ENCODE results near the gene WFDC2. TPM values are rescaled to one million over a fixed set of nuclear protein-coding genes. Genes with fewer than 3 reads are reported as not detected.

Gene WFDC2

DNA sequence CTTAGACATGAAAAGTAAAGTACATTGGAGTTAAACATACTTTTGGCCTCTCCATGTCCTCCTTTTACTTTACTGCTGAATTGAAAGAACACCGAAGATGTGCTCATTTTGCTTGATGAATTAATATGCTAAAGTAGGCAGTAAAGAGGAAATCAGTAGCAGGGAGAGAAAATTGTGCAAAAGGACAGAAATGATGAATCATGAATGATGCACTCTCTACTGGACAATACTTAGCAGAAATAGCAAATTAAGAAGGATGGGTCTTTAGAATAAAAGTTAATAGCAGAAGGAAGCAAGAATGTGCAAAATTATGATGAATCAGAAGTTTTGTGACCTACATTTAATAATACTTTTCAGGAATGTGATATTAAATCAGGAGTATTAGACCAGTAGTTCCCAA is 54.3 kb downstream of the WFDC2 start:
- Histone ChIP-seq H3K4me3 (ENCODE audit: insufficient read depth in 1 of 2, low read depth in 1 of 2, low read length in 2 of 2) (no peak overlapping the region), H3K9ac (ENCODE audit: low read length) (no peak overlapping the region), H3K23ac (ENCODE audit: low read length in 2 of 2) (no peak overlapping the region), H4K8ac (ENCODE audit: low read length) (no peak overlapping the region), H2BK15ac (ENCODE audit: low read depth, poor library complexity, severe bottlenecking) (no peak overlapping the region), H3K27ac (ENCODE audit: low read length, poor library complexity, severe bottlenecking) (no peak overlapping the region), H2AFZ (ENCODE audit: low read depth, low read length) (no peak overlapping the region), H3K18ac (ENCODE audit: low read depth in 1 of 2, low read length in 2 of 2) (no peak overlapping the region), H4K91ac (ENCODE audit: low read length) (no peak overlapping the region), H2AK5ac (ENCODE audit: low read length, severe bottlenecking) (no peak overlapping the region), H3K79me1 (replicated peaks; ENCODE audit: low read length, poor library complexity, severe bottlenecking) (no peaks in the 10 kb centered on the region), H2BK5ac (ENCODE audit: low read depth, low read length, poor library complexity, severe bottlenecking) (no peak overlapping the region), H3K4me1 (ENCODE audit: control insufficient read depth, insufficient read depth, low read depth, low read length) (no peaks in the 10 kb centered on the region), H2BK120ac (ENCODE audit: low read depth, low read length) (no peak overlapping the region), H3K9me3 (ENCODE audit: control insufficient read depth, low read length) (no peaks in the 10 kb centered on the region), H3K36me3 (ENCODE audit: control insufficient read depth in 1 of 2, insufficient read depth in 2 of 2, low read depth in 1 of 2, low read length in 2 of 2) (no peaks in the 10 kb centered on the region), H3K4me2 (ENCODE audit: low read length, poor library complexity, severe bottlenecking) (no peak overlapping the region), H2BK12ac (ENCODE audit: low read length in 2 of 2) (no peak overlapping the region), H3K4ac (ENCODE audit: low read depth in 1 of 2, low read length in 2 of 2) (no peak overlapping the region), H3K27me3 (ENCODE audit: control insufficient read depth in 1 of 2, insufficient read depth in 1 of 2, low read length in 2 of 2) (peaks cover 22 to 32% of the 10 kb centered on the region in 2 experiments), H3K14ac (ENCODE audit: low read length in 2 of 2) (no peak overlapping the region)
- 42% methylated on average over 1 of the region's 1 CpG for WGBS
- no peak for DNase-seq

DNA sequence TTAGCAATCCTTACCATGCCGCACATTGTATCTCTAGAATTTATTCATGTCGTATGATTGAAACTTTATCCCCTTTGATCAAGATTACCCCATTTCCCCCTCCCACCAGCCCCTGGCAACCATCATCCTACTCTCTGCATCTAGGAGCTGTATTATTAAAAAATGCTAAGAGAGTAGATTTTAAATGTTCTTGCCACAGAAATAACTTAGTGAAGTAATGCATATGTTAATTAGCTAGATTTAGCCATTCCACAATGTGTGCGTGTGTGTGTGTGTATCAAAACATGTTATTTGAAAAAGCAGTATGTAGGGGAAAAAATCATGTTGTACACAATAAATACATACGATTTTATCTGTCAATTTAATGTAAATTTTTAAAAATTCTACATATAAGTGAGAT is 57.7 kb downstream of the WFDC2 start:
- H3K4me1 ChIP-seq (ENCODE audit: control insufficient read depth, insufficient read depth, low read depth, low read length), result no peaks in the 10 kb centered on the region
- H3K4ac ChIP-seq (ENCODE audit: low read depth in 1 of 2, low read length in 2 of 2), result no peak overlapping the region
- H4K91ac ChIP-seq (ENCODE audit: low read length), result no peak overlapping the region
- DNase-seq, result no peak
- H2BK15ac ChIP-seq (ENCODE audit: low read depth, poor library complexity, severe bottlenecking), result no peak overlapping the region
- H3K36me3 ChIP-seq (ENCODE audit: control insufficient read depth in 1 of 2, insufficient read depth in 2 of 2, low read depth in 1 of 2, low read length in 2 of 2), result no peaks in the 10 kb centered on the region
- no peak overlapping the region for H2BK120ac ChIP-seq (ENCODE audit: low read depth, low read length)
- H2BK12ac ChIP-seq (ENCODE audit: low read length in 2 of 2), result no peak overlapping the region
- no peak overlapping the region for H3K27ac ChIP-seq (ENCODE audit: low read length, poor library complexity, severe bottlenecking)
- no peaks in the 10 kb centered on the region for H3K79me1 ChIP-seq (replicated peaks; ENCODE audit: low read length, poor library complexity, severe bottlenecking)
- H3K27me3 ChIP-seq (ENCODE audit: control insufficient read depth in 1 of 2, insufficient read depth in 1 of 2, low read length in 2 of 2), result peaks cover 22 to 41% of the 10 kb centered on the region in 2 experiments
- H3K4me2 ChIP-seq (ENCODE audit: low read length, poor library complexity, severe bottlenecking), result no peak overlapping the region
- no peak overlapping the region for H2AFZ ChIP-seq (ENCODE audit: low read depth, low read length)
- H3K23ac ChIP-seq (ENCODE audit: low read length in 2 of 2), result no peak overlapping the region
- H2BK5ac ChIP-seq (ENCODE audit: low read depth, low read length, poor library complexity, severe bottlenecking), result no peak overlapping the region
- no peaks in the 10 kb centered on the region for H3K9me3 ChIP-seq (ENCODE audit: control insufficient read depth, low read length)
- H2AK5ac ChIP-seq (ENCODE audit: low read length, severe bottlenecking), result no peak overlapping the region
- no peak overlapping the region for H3K18ac ChIP-seq (ENCODE audit: low read depth in 1 of 2, low read length in 2 of 2)
- no peak overlapping the region for H3K14ac ChIP-seq (ENCODE audit: low read length in 2 of 2)
- H3K4me3 ChIP-seq (ENCODE audit: insufficient read depth in 1 of 2, low read depth in 1 of 2, low read length in 2 of 2), result no peak overlapping the region
- H4K8ac ChIP-seq (ENCODE audit: low read length), result no peak overlapping the region
- H3K9ac ChIP-seq (ENCODE audit: low read length), result no peak overlapping the region
- WGBS, result 100% methylated on average over 2 of the region's 4 CpGs

Small RNA genes within 50 kb of the gene (small RNA-seq; reads per million reads assigned to genes)
- gene MIR6812 (ENCODE audit: low read depth), result not detected
